K562 (cell line): ENCODE results near the gene CLEC2L. TPM values are rescaled to one million over a fixed set of nuclear protein-coding genes. Genes with fewer than 3 reads are reported as not detected.

Experiments used
- CBX2 ChIP-seq: fragments of 200-600 bp; sonication (generic); IDR thresholded peaks from one replicate; pipeline ENCODE4 v1.6.1; 2012; ENCODE audit warnings: mild to moderate bottlenecking, low read length, inconsistent platforms; ENCODE audit not compliant: insufficient read depth, poor library complexity, severe bottlenecking
- GATAD2A ChIP-seq: fragments of 450-650 bp; IDR thresholded peaks from 2 replicates; pipeline ENCODE4 v1.6.1; 2017
- KDM1A ChIP-seq, 2 experiments: fragments of 450-650 bp; IDR thresholded peaks; 2 replicates each; pipeline ENCODE4 v1.6.1; 2016; ENCODE audit warnings: mild to moderate bottlenecking in 2 of 2
- MAFG ChIP-seq: fragments of 450-650 bp; conservative IDR thresholded peaks from 2 replicates; pipeline ENCODE4 v1.6.1; 2016; ENCODE audit warnings: missing genetic modification characterization, missing compliant biosample characterization
- MTA3 ChIP-seq: fragments of 450-650 bp; formaldehyde crosslinking; IDR thresholded peaks from 2 replicates; pipeline ENCODE4 v1.6.1; 2017; ENCODE audit warnings: mild to moderate bottlenecking, borderline replicate concordance
- PREB ChIP-seq: sonication (generic); formaldehyde crosslinking; IDR thresholded peaks from 2 replicates; pipeline ENCODE4 v1.8.1; 2023; ENCODE audit warnings: mild to moderate bottlenecking, missing genetic modification reagents
- SMAD3 ChIP-seq: fragments of 450-650 bp; formaldehyde crosslinking; conservative IDR thresholded peaks from 2 replicates; pipeline ENCODE4 v1.4.0; 2020; ENCODE audit warnings: mild to moderate bottlenecking
- TSC22D4 ChIP-seq: fragments of 450-650 bp; IDR thresholded peaks from 2 replicates; pipeline ENCODE4 v1.6.1; 2016; ENCODE audit warnings: missing genetic modification characterization, missing biosample characterization, control low read depth
- ZNF431 ChIP-seq: sonication (generic); formaldehyde crosslinking; IDR thresholded peaks from 2 replicates; pipeline ENCODE4 v1.8.0; 2022; ENCODE audit warnings: mild to moderate bottlenecking, missing genetic modification reagents
- ZNF77 ChIP-seq: fragments of 250-450 bp; sonication (Bioruptor Pico); IDR thresholded peaks from 2 replicates; pipeline ENCODE4 v1.5.0; 2020
- polyA plus RNA-seq, 8 experiments: library from polyadenylated mRNA; depleted of rRNA in 4 of 8; stranded (reverse) in 5 of 8; unstranded in 3 of 8; fragments of >200 nt; fragmentation: Nextera tagmentation in 2 of 8; fragmentation: Illumina TruSeq in 1 of 8; extraction: Ambion mirVana in 2 of 8; extraction: Trizol in 1 of 8; gene quantifications; 2 replicates each; pipeline versions ENCODE4 v1.2.1 to v1.2.3, GENCODE V29; 2011 to 2014; ENCODE audit warnings: inconsistent platforms in 1 of 8, missing spikeins in 1 of 8
- total RNA-seq, 7 experiments: library from RNA; depleted of rRNA in 6 of 7; stranded (reverse); fragments of >200 nt in 6 of 7; fragmentation: Illumina TruSeq in 2 of 7; extraction: Trizol in 2 of 7; gene quantifications; 2 replicates each; pipeline versions ENCODE4 v1.2.1 to v1.2.3, GENCODE V29; 2011 to 2021; ENCODE audit warnings: low replicate concordance in 1 of 7

The CLEC2L gene
- total and polyA plus RNA-seq, 9 of the 15 experiments (the other 6 are each of a cell fraction or from before 2014, with no cell fraction given): 0.84 to 5.5 (median 1.8) TPM

GRCh38 chr7:139482662-139483466 is 40.6 kb upstream of the CLEC2L start (continued):
- TF ChIP-seq PREB (CRISPR knock-in tag): no peak
- TF ChIP-seq MTA3: no peak
- TF ChIP-seq KDM1A (IDR thresholded peaks at IDR 0.05): no peak
- no peak for TF ChIP-seq TSC22D4
- no peak for TF ChIP-seq SMAD3 (CRISPR knock-in tag)
- TF ChIP-seq ZNF431: no peak
- TF ChIP-seq CBX2: no peak
- TF ChIP-seq GATAD2A: no peak
- no peak for TF ChIP-seq ZNF77
- no peak for TF ChIP-seq MAFG (tag)
